ENCODE results near the gene CYTH1. TPM values are rescaled to one million over a fixed set of nuclear protein-coding genes. Genes with fewer than 3 reads are reported as not detected.

Gene CYTH1
- total and polyA plus RNA-seq, 2 donors (not counting 1 experiment from before 2014, with no cell fraction given), result 255 to 353 TPM

DNA sequence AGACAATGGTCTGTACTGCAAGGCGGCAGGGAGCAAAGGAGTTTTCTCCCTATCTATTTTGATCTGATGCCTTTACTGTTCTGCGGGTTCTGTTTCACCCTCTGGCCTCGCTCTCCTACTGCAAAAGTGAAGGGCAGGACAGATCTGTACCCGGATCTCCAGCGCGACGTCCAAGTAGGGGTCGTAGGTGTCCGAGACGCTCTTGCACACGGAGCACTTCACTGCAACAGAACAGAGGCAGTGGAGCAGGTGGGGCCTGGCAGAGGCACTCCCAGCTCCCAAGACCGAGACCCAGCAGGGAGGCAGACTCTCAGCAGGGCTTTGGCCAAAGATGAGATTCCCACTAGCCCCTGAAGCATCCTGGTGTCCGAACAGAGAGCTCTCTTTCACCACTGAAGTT, 38.8 kb upstream of the CYTH1 start:
- H3K27me3 ChIP-seq (replicated peaks in 1 of 4; ENCODE audit: control extremely low read depth in 1 of 4, control insufficient read depth in 3 of 4, insufficient read depth in 4 of 4, low read length in 3 of 4), result no peaks in the 10 kb centered on the region
- peaks cover 26% of the 10 kb centered on the region for H4K20me1 ChIP-seq (ENCODE audit: control insufficient read depth, insufficient read depth, low read length, poor library complexity, severe bottlenecking)
- Mint-ChIP-seq H3K4me3 (no peak overlapping the region), H3K27ac (no peak overlapping the region), H3K4me1 (peaks cover 14% of the 10 kb centered on the region), H3K9me3 (ENCODE audit: insufficient read depth) (no peaks in the 10 kb centered on the region), H3K27me3 (no peaks in the 10 kb centered on the region)
- peaks cover 8 to 11% of the 10 kb centered on the region in 2 donors for H3K4me1 ChIP-seq (ENCODE audit: control insufficient read depth in 2 of 2, insufficient read depth in 2 of 2, low read length in 2 of 2)
- no peak overlapping the region for H3K27ac ChIP-seq (ENCODE audit: low read length in 2 of 2)
- H3K4me2 ChIP-seq (replicated peaks; ENCODE audit: low read depth, low read length, poor library complexity, severe bottlenecking), result no peak overlapping the region
- TF ChIP-seq, protein P1, sequence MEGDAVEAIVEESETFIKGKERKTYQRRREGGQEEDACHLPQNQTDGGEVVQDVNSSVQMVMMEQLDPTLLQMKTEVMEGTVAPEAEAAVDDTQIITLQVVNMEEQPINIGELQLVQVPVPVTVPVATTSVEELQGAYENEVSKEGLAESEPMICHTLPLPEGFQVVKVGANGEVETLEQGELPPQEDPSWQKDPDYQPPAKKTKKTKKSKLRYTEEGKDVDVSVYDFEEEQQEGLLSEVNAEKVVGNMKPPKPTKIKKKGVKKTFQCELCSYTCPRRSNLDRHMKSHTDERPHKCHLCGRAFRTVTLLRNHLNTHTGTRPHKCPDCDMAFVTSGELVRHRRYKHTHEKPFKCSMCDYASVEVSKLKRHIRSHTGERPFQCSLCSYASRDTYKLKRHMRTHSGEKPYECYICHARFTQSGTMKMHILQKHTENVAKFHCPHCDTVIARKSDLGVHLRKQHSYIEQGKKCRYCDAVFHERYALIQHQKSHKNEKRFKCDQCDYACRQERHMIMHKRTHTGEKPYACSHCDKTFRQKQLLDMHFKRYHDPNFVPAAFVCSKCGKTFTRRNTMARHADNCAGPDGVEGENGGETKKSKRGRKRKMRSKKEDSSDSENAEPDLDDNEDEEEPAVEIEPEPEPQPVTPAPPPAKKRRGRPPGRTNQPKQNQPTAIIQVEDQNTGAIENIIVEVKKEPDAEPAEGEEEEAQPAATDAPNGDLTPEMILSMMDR (IDR thresholded peaks at IDR 0.05), result no peak
- TF ChIP-seq EZH2 (IDR thresholded peaks at IDR 0.05; ENCODE audit: borderline replicate concordance, insufficient read depth, low read depth, low read length, poor library complexity, severe bottlenecking), result no peak
- DNase-seq (no peak), ATAC-seq (ENCODE audit: low read depth) (no peak)
- H3K9me3 ChIP-seq (ENCODE audit: control extremely low read depth in 1 of 3, control insufficient read depth in 2 of 3, insufficient read depth in 1 of 3, low read length in 2 of 3), result no peaks in the 10 kb centered on the region
- peaks cover 27% of the 10 kb centered on the region for H3K79me2 ChIP-seq (ENCODE audit: control insufficient read depth, insufficient read depth, low read length)
- peaks cover 7 to 84% of the 10 kb centered on the region in 2 experiments for H3K36me3 ChIP-seq (replicated peaks in 1 of 2; ENCODE audit: control extremely low read depth in 1 of 2, control insufficient read depth in 1 of 2, extremely low read depth in 1 of 2, insufficient read depth in 2 of 2, low read length in 1 of 2)
- no peak overlapping the region for H3K9ac ChIP-seq (ENCODE audit: low read length)
- POLR2A ChIA-PET, result no interaction called here
- CTCF ChIA-PET, result interaction anchor here (1.0 kb wide), 1 partner anchor 45 kb away, joined by 3 read pairs; no protein-coding TSS in a partner anchor
- intact Hi-C loops (cut with micrococcal nuclease), result no loop called here
- WGBS (ENCODE audit: insufficient coverage), result 95% methylated on average over 13 of the region's 13 CpGs
- H2AFZ ChIP-seq (ENCODE audit: insufficient read depth, low read depth, low read length, poor library complexity, severe bottlenecking), result no peak overlapping the region
- H3K4me3 ChIP-seq (ENCODE audit: control extremely low read depth in 1 of 5, extremely low read depth in 1 of 5, insufficient read depth in 1 of 5, low read depth in 2 of 5, low read length in 4 of 5), result no peak overlapping the region

DNA sequence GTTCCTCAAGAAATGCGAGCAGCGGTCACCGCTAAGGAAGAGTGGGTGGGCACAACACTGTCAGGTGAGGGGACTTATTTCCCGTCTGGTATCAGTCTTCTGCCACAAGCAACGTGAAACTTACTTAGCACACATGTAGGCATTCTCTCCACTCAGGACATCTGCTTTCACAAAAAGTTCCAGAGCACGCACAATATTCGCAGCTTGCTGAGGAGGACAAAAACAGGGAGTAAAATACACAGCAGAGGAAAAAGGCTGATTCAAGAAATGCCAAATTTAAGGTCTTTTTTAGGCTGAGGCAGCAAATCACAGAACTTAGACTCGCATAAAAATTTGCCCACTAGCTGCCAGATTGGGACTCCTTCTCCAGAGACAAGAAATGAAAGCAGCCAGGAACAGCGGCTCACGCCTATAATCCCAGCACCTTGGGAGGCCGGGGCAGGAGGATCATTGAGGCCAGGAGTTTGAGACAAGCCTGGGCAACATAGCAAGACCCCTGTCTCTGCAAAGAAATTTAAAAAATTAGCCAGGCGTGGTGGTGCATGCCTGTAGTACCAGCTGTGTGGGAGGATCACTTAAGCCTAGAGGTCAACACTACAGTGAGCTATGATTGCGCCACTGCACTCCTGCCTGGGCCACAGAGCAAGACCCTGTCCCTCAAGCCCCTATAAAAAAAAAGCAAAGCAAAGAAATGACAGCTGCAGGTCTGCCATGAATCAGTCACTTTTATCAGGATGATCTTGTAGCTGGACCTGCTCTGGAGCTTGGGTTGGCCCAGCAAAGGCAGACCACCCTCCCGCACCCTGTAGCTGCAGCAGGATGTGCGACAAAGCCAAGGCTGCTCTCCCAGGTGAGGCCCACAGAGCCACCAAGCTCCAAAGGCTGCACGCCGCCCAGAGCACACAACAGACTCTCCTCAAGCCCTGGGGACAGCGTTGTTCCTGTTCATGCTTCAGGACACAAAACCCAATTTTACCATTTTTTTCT, 38.0 kb upstream of the CYTH1 start:
- no peak overlapping the region for H3K4me2 ChIP-seq (replicated peaks; ENCODE audit: low read depth, low read length, poor library complexity, severe bottlenecking)
- TF ChIP-seq, protein P1 (IDR thresholded peaks at IDR 0.05), result no peak
- no peak for ATAC-seq (ENCODE audit: low read depth)
- CTCF ChIA-PET, result interaction anchor here (1.0 to 1.3 kb wide), 2 partner anchors 46 to 91 kb away, joined by 3 read pairs; no protein-coding TSS in a partner anchor
- peak overlapping the region; percentile 10 for H3K27ac Mint-ChIP-seq
- intact Hi-C loops (cut with micrococcal nuclease), result no loop called here
- H4K20me1 ChIP-seq (ENCODE audit: control insufficient read depth, insufficient read depth, low read length, poor library complexity, severe bottlenecking), result peaks cover 20% of the 10 kb centered on the region
- peaks cover 14% of the 10 kb centered on the region for H3K4me1 Mint-ChIP-seq
- DNase-seq, result no peak
- WGBS (ENCODE audit: insufficient coverage), result 88% methylated on average over 13 of the region's 18 CpGs
- H3K79me2 ChIP-seq (ENCODE audit: control insufficient read depth, insufficient read depth, low read length), result peaks cover 21% of the 10 kb centered on the region
- no peak overlapping the region for H2AFZ ChIP-seq (ENCODE audit: insufficient read depth, low read depth, low read length, poor library complexity, severe bottlenecking)
- H3K9ac ChIP-seq (ENCODE audit: low read length), result no peak overlapping the region
- H3K9me3 ChIP-seq (ENCODE audit: control extremely low read depth in 1 of 3, control insufficient read depth in 2 of 3, insufficient read depth in 1 of 3, low read length in 2 of 3), result no peaks in the 10 kb centered on the region
- H3K4me1 ChIP-seq (ENCODE audit: control insufficient read depth in 2 of 2, insufficient read depth in 2 of 2, low read length in 2 of 2), result peaks cover 8 to 11% of the 10 kb centered on the region in 2 donors
- POLR2A ChIA-PET, result interaction anchor here (0.6 kb wide), 1 partner anchor 435 kb away, joined by 4 read pairs; no protein-coding TSS in a partner anchor
- H3K4me3 Mint-ChIP-seq, result no peak overlapping the region
- H3K27ac ChIP-seq (ENCODE audit: low read length in 2 of 2), result no peak overlapping the region
- H3K27me3 ChIP-seq (replicated peaks in 1 of 4; ENCODE audit: control extremely low read depth in 1 of 4, control insufficient read depth in 3 of 4, insufficient read depth in 4 of 4, low read length in 3 of 4), result no peaks in the 10 kb centered on the region
- H3K9me3 Mint-ChIP-seq (ENCODE audit: insufficient read depth), result no peaks in the 10 kb centered on the region
- no peaks in the 10 kb centered on the region for H3K27me3 Mint-ChIP-seq
- H3K4me3 ChIP-seq (ENCODE audit: control extremely low read depth in 1 of 5, extremely low read depth in 1 of 5, insufficient read depth in 1 of 5, low read depth in 2 of 5, low read length in 4 of 5), result no peak overlapping the region
- H3K36me3 ChIP-seq (replicated peaks in 1 of 2; ENCODE audit: control extremely low read depth in 1 of 2, control insufficient read depth in 1 of 2, extremely low read depth in 1 of 2, insufficient read depth in 2 of 2, low read length in 1 of 2), result peaks cover 7 to 84% of the 10 kb centered on the region in 2 experiments

All from B cell (primary cell).